Measurements from ENCODE around the gene ITGB7. TPM values are rescaled to one million over a fixed set of nuclear protein-coding genes. Genes with fewer than 3 reads are reported as not detected.

Gene ITGB7
- total RNA-seq, 1 donor from 2014 or later = 1.3 TPM

- Histone ChIP-seq H3K4me2 (ENCODE audit: low read length) (no peak overlapping the region), H3K9me3 (ENCODE audit: insufficient read depth, low read depth, low read length) (no peaks in the 10 kb centered on the region), H3K4me1 (ENCODE audit: insufficient read depth, low read length) (peaks cover 9% of the 10 kb centered on the region), H3K4me3 (ENCODE audit: insufficient read depth, low read depth, low read length) (no peak overlapping the region), H3K79me2 (ENCODE audit: insufficient read depth, low read length) (peaks cover 22% of the 10 kb centered on the region), H3K27me3 (ENCODE audit: insufficient read depth, low read length) (no peaks in the 10 kb centered on the region), H2AFZ (ENCODE audit: low read depth, low read length) (no peak overlapping the region), H4K20me1 (ENCODE audit: insufficient read depth, low read length) (peaks cover 36% of the 10 kb centered on the region), H3K9ac (ENCODE audit: low read length) (no peak overlapping the region), H3K36me3 (ENCODE audit: insufficient read depth, low read length) (peaks cover 37% of the 10 kb centered on the region), H3K27ac (ENCODE audit: low read depth, low read length) (no peak overlapping the region)
- H3K4me1 Mint-ChIP-seq (ENCODE audit: low read depth, unreplicated experiment) = peaks cover 10% of the 10 kb centered on the region
- no peak overlapping the region for H3K4me3 Mint-ChIP-seq (ENCODE audit: unreplicated experiment)
- DNase-seq (ENCODE audit: low read depth) (no peak), FAIRE-seq (no peak)
- no peak for TF ChIP-seq EZH2 (IDR thresholded peaks at IDR 0.05; ENCODE audit: insufficient read depth, low read length)
- no peak for TF ChIP-seq CTCF (IDR thresholded peaks at IDR 0.05; ENCODE audit: insufficient read depth, low read depth, low read length)
- no peaks in the 10 kb centered on the region for H3K27me3 Mint-ChIP-seq (ENCODE audit: low read depth, unreplicated experiment)
- no peaks in the 10 kb centered on the region for H3K9me3 Mint-ChIP-seq (ENCODE audit: unreplicated experiment)
- peaks cover 40% of the 10 kb centered on the region for H3K36me3 Mint-ChIP-seq (ENCODE audit: low read depth, unreplicated experiment)
- H3K27ac Mint-ChIP-seq (ENCODE audit: unreplicated experiment) = no peak overlapping the region
Measured at GRCh38 chr12:53187145-53187899, 19.7 kb downstream of the ITGB7 start.

- peaks cover 28% of the 10 kb centered on the region for H3K79me2 ChIP-seq (ENCODE audit: insufficient read depth, low read length)
- Mint-ChIP-seq H3K9me3 (ENCODE audit: unreplicated experiment) (no peaks in the 10 kb centered on the region), H3K27me3 (ENCODE audit: low read depth, unreplicated experiment) (no peaks in the 10 kb centered on the region), H3K27ac (ENCODE audit: unreplicated experiment) (no peak overlapping the region), H3K4me1 (ENCODE audit: low read depth, unreplicated experiment) (peaks cover 14% of the 10 kb centered on the region), H3K4me3 (ENCODE audit: unreplicated experiment) (no peak overlapping the region), H3K36me3 (ENCODE audit: low read depth, unreplicated experiment) (peaks cover 41% of the 10 kb centered on the region)
- no peak overlapping the region for H3K9ac ChIP-seq (ENCODE audit: low read length)
- no peaks in the 10 kb centered on the region for H3K27me3 ChIP-seq (ENCODE audit: insufficient read depth, low read length)
- peaks cover 43% of the 10 kb centered on the region for H3K36me3 ChIP-seq (ENCODE audit: insufficient read depth, low read length)
- TF ChIP-seq CTCF (IDR thresholded peaks at IDR 0.05; ENCODE audit: insufficient read depth, low read depth, low read length) (no peak), EZH2 (IDR thresholded peaks at IDR 0.05; ENCODE audit: insufficient read depth, low read length) (no peak)
- FAIRE-seq (no peak), DNase-seq (ENCODE audit: low read depth) (no peak)
- peaks cover 15% of the 10 kb centered on the region for H3K4me1 ChIP-seq (ENCODE audit: insufficient read depth, low read length)
- no peaks in the 10 kb centered on the region for H3K9me3 ChIP-seq (ENCODE audit: insufficient read depth, low read depth, low read length)
- no peak overlapping the region for H3K4me3 ChIP-seq (ENCODE audit: insufficient read depth, low read depth, low read length)
- H4K20me1 ChIP-seq (ENCODE audit: insufficient read depth, low read length) = peaks cover 42% of the 10 kb centered on the region
- no peak overlapping the region for H3K4me2 ChIP-seq (ENCODE audit: low read length)
- no peak overlapping the region for H3K27ac ChIP-seq (ENCODE audit: low read depth, low read length)
- H2AFZ ChIP-seq (ENCODE audit: low read depth, low read length) = no peak overlapping the region
Measured at GRCh38 chr12:53186745-53187144, 20.3 kb downstream of the ITGB7 start.

- no peaks in the 10 kb centered on the region for H3K27me3 Mint-ChIP-seq (ENCODE audit: low read depth, unreplicated experiment)
- H3K27ac Mint-ChIP-seq (ENCODE audit: unreplicated experiment) = peak overlapping the region; percentile 5
- no peak overlapping the region for H3K4me2 ChIP-seq (ENCODE audit: low read length)
- H3K4me3 Mint-ChIP-seq (ENCODE audit: unreplicated experiment) = no peak overlapping the region
- H3K36me3 Mint-ChIP-seq (ENCODE audit: low read depth, unreplicated experiment) = peaks cover 39% of the 10 kb centered on the region
- no peak for DNase-seq (ENCODE audit: low read depth)
- H3K4me1 Mint-ChIP-seq (ENCODE audit: low read depth, unreplicated experiment) = peaks cover 18% of the 10 kb centered on the region
- peaks cover 23% of the 10 kb centered on the region for H3K4me1 ChIP-seq (ENCODE audit: insufficient read depth, low read length)
- H4K20me1 ChIP-seq (ENCODE audit: insufficient read depth, low read length) = peaks cover 45% of the 10 kb centered on the region
- peaks cover 44% of the 10 kb centered on the region for H3K36me3 ChIP-seq (ENCODE audit: insufficient read depth, low read length)
- no peaks in the 10 kb centered on the region for H3K27me3 ChIP-seq (ENCODE audit: insufficient read depth, low read length)
- FAIRE-seq = no peak
- no peak overlapping the region for H3K9ac ChIP-seq (ENCODE audit: low read length)
- H3K79me2 ChIP-seq (ENCODE audit: insufficient read depth, low read length) = peaks cover 37% of the 10 kb centered on the region
- no peaks in the 10 kb centered on the region for H3K9me3 Mint-ChIP-seq (ENCODE audit: unreplicated experiment)
- H3K4me3 ChIP-seq (ENCODE audit: insufficient read depth, low read depth, low read length) = no peak overlapping the region
- H3K27ac ChIP-seq (ENCODE audit: low read depth, low read length) = no peak overlapping the region
- H2AFZ ChIP-seq (ENCODE audit: low read depth, low read length) = no peak overlapping the region
- no peaks in the 10 kb centered on the region for H3K9me3 ChIP-seq (ENCODE audit: insufficient read depth, low read depth, low read length)
- TF ChIP-seq EZH2 (IDR thresholded peaks at IDR 0.05; ENCODE audit: insufficient read depth, low read length) (no peak), CTCF (IDR thresholded peaks at IDR 0.05; ENCODE audit: insufficient read depth, low read depth, low read length) (no peak)
Measured at GRCh38 chr12:53185582-53186153, 21.4 kb downstream of the ITGB7 start.

Data from astrocyte (in vitro differentiated cells and primary cell).